ENCODE results near the gene PRR5L.
A peak's percentile ranks its signal among the peaks of the same experiment; 100 is the strongest.
"Not testable (repeated sequence)": the region's sequence is repeated elsewhere in the genome, so short reads cannot be mapped to it uniquely, and the experiment has no call there.

The PRR5L gene

DNA sequence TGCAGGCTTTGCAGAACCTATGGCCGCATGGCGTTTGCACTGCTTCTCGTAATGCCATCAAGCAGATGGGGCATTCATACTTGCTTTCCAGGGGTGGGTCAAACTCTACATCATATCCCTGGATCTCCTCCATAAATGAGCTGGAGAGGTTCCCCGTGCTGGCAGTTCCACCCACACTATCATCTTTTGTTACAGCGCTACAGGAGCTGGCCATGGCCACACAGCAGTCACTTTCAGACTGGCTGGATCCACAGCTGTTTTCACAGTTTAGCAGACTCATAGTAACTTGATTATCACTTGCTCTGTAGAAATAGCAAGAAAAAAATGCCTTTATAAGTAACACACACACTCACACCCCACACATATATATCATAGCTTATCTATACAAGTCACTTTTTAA, 205.1 kb downstream of the PRR5L start:
- no peak for TF ChIP-seq CTCF (IDR thresholded peaks at IDR 0.05; ENCODE audit: extremely low read depth, insufficient read depth, missing control alignments)
- in situ Hi-C loops (cut with MboI; ENCODE audit: low pct_unique_long_range_greater_than_20kb, low sequenced_read_pairs, unreplicated experiment) = no loop called here
- no peak for DNase-seq (ENCODE audit: low spot score)

DNA sequence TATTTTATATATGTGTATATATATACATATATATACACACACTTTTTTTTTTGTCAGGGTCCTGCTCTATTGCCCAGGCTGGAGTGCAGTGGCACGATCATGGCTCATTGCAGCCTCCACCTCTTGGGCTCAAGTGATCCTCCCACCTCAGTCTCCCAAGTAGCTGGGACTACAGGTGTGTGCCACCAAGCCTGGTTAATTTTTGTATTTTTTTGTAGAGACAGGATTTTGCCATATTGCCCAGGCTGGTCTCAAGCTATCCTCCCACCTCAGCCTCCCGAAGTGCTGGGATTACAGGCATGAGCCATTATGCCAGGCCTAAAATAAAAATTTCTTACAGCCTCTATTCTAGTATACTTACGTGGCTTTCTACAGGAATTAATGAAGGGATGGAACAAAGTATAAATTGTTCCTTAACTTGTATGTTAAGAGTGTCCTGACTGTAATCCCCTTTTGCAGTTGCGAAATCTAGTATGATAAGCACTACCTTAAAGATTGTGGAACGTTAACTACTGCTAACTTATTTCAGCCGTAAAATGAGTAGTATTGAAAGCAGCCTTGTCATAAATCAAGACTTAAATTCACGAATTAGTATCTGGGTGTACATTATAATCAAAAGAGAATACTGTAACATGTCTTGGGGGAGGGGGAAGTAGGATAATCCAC, 211.9 kb downstream of the PRR5L start:
- in situ Hi-C loops (cut with MboI; ENCODE audit: low pct_unique_long_range_greater_than_20kb, low sequenced_read_pairs, unreplicated experiment) = no loop called here
- TF ChIP-seq CTCF (IDR thresholded peaks at IDR 0.05; ENCODE audit: extremely low read depth, insufficient read depth, missing control alignments) = no peak

GRCh38 chr11:36508743-36509142, 212.7 kb downstream of the PRR5L start:
- in situ Hi-C loops (cut with MboI; ENCODE audit: low pct_unique_long_range_greater_than_20kb, low sequenced_read_pairs, unreplicated experiment) = no loop called here
- TF ChIP-seq CTCF (IDR thresholded peaks at IDR 0.05; ENCODE audit: extremely low read depth, insufficient read depth, missing control alignments) = no peak
- DNase-seq (ENCODE audit: low spot score) = no peak

More for the DNA sequence above, 211.9 kb downstream of the PRR5L start:
- DNase-seq (ENCODE audit: low spot score) = no peak

DNA sequence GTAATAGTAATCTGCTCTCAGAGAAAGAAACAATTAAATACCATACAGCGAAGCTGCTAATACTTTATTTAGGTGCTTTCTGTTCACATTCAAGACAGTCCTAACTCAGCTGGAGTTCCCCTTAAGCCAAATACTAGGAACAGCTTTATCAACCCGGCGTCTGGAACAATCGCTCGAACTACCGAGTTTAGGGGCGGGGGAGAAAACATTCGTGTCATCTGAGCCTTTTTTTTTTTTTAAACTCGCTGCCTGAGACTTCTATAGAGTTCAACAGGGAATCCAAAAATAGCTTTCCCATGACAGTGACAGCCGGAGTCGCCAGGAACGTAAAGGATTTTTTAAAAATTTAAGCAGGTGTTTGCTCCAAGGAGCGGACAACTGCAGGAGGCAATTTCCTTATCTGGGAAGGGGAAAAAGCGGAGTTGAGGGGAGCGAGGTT, 213.1 kb downstream of the PRR5L start:
- TF ChIP-seq CTCF (IDR thresholded peaks at IDR 0.05; ENCODE audit: extremely low read depth, insufficient read depth, missing control alignments) = no peak
- no peak for DNase-seq (ENCODE audit: low spot score)
- in situ Hi-C loops (cut with MboI; ENCODE audit: low pct_unique_long_range_greater_than_20kb, low sequenced_read_pairs, unreplicated experiment) = no loop called here

DNA sequence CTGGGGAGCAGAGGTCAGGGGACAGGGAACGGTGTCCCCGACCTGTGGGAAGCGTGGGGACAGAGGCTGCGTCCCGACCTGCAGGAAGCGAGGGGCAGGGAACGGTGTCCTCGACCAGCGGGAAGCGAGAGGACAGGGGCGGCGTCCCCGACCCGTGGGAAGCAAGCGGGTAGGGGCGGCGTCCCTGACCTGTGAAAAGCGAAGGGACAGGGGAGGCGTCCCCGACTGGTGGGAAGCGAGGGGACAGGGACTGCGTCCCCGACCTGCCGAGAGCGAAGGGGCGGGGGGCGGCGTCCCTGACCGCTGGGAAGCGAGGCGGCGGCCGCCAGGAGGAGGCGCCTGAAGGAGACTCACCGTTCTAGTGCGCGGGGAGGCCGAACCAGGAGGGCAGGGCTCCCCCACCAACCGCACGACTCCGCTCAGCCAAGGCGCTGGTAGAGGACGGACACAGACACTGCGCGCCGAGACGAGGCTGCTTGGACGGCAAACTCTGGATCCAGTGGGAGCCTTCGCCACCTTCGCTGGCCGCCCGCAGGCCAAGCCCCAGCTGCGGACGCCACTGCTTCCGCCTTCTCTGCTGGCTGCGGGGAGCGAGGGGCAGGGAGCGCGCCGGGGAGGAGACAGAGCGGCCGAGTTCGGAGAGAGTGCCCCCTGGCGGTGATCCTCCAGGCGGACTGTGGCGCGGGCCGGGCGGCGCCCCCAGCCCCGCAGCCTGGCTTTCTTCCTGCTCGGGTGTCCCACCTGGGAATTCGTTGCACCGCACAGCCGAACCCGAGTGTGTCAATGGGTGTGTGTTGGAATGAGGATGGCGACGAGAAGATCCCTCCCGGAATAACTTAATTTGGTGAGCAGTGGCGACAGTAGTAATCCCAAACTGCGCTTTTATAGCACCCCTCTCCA, 213.9 kb downstream of the PRR5L start, which contains the start of gene TRAF6:
TSS of gene TRAF6 (minus strand) at position 579 of the 900 bp plus-strand sequence. CDS start 8,757 bp downstream, outside the sequence.
- DNase-seq (ENCODE audit: low spot score) = peak; percentile 92
- in situ Hi-C loops (cut with MboI; ENCODE audit: low pct_unique_long_range_greater_than_20kb, low sequenced_read_pairs, unreplicated experiment) = no loop called here
- TF ChIP-seq CTCF (IDR thresholded peaks at IDR 0.05; ENCODE audit: extremely low read depth, insufficient read depth, missing control alignments) = peak; percentile 90

GRCh38 chr11:36510594-36510942, 214.5 kb downstream of the PRR5L start:
- no peak for DNase-seq (ENCODE audit: low spot score)
- in situ Hi-C loops (cut with MboI; ENCODE audit: low pct_unique_long_range_greater_than_20kb, low sequenced_read_pairs, unreplicated experiment) = no loop called here

GRCh38 chr11:36511062-36511461, 215.0 kb downstream of the PRR5L start:
- in situ Hi-C loops (cut with MboI; ENCODE audit: low pct_unique_long_range_greater_than_20kb, low sequenced_read_pairs, unreplicated experiment); DNase-seq (ENCODE audit: low spot score): not testable (repeated sequence)

More at GRCh38 chr11:36510594-36510942, 214.5 kb downstream of the PRR5L start:
- no peak for TF ChIP-seq CTCF (IDR thresholded peaks at IDR 0.05; ENCODE audit: extremely low read depth, insufficient read depth, missing control alignments)

Measured in GM13977 (cell line).